H4 (cell line): ENCODE measurements around the gene ZNF793. TPM values are rescaled to one million over a fixed set of nuclear protein-coding genes. Genes with fewer than 3 reads are reported as not detected.

Experiments
- DNase-seq: peaks from one replicate; pipeline ENCODE4 v3.0.0-alpha.2; 2015; ENCODE audit warnings: low spot score
- total RNA-seq: library from RNA; depleted of rRNA; stranded (reverse); fragments of >200 nt; shearing (Covaris generic); gene quantifications from 2 replicates; pipeline ENCODE4 v1.2.3, GENCODE V29; 2014; rRNA removed

The ZNF793 gene
- total RNA-seq, 1 experiment from 2014 or later = 3.3 TPM

GRCh38 chr19:37565370-37565669 is 58.6 kb downstream of the ZNF793 start:
- no peak for DNase-seq

- DNase-seq = no peak
Measured at GRCh38 chr19:37572203-37572602, 65.5 kb downstream of the ZNF793 start.

- no peak for DNase-seq
Measured at GRCh38 chr19:37583340-37583739, 76.6 kb downstream of the ZNF793 start.

Other genes with a start within 250 kb of the ZNF793 start
- gene ZNF527, start 135.8 kb upstream of the ZNF793 start, total RNA-seq = 6.2 and 6.3 TPM in 2 replicates
- gene ZNF569, start 39.5 kb upstream of the ZNF793 start, total RNA-seq = 5.7 TPM in 2 replicates
- gene ZNF570, start 37.6 kb upstream of the ZNF793 start, total RNA-seq = 4.1 and 11.6 TPM in 2 replicates
- gene ZNF571, start 87.9 kb downstream of the ZNF793 start, total RNA-seq = 2.9 and 4.2 TPM in 2 replicates
- gene ZNF540, start 87.9 kb downstream of the ZNF793 start, total RNA-seq = 0.46 TPM in 1 of 2 replicates, not detected in the other
- gene ZFP30, start 148.5 kb downstream of the ZNF793 start, total RNA-seq = 5.4 and 15.2 TPM in 2 replicates
- gene ZNF607, start 212.8 kb downstream of the ZNF793 start, total RNA-seq = 2.3 and 7.0 TPM in 2 replicates